Suprapubic skin (tissue), 4 donors: ENCODE results near the gene CADPS2. TPM values are rescaled to one million over a fixed set of nuclear protein-coding genes. Genes with fewer than 3 reads are reported as not detected.

Experiments
- DNase-seq, 2 donors: peaks; one replicate each; pipeline ENCODE4 v3.0.0-alpha.2; 2019; ENCODE audit warnings: low spot score in 2 of 2
- H3K27ac ChIP-seq: fragments of 200-600 bp; sonication (generic); one replicate; pipeline ENCODE4 v1.5.1; 2019
- H3K27me3 ChIP-seq: fragments of 200-600 bp; sonication (generic); one replicate; pipeline ENCODE4 v1.5.1; 2019
- H3K36me3 ChIP-seq: fragments of 200-600 bp; sonication (generic); one replicate; pipeline ENCODE4 v1.5.1; 2019
- H3K4me1 ChIP-seq: fragments of 200-600 bp; sonication (generic); one replicate; pipeline ENCODE4 v1.5.1; 2019
- H3K4me3 ChIP-seq: fragments of 200-600 bp; sonication (generic); one replicate; pipeline ENCODE4 v1.5.1; 2019; ENCODE audit warnings: mild to moderate bottlenecking
- H3K9me3 ChIP-seq: fragments of 200-600 bp; sonication (generic); one replicate; pipeline ENCODE4 v1.5.1; 2019
- CTCF ChIP-seq, 2 donors: fragments of 200-600 bp in 1 of 2; fragments of 450-650 bp in 1 of 2; sonication (generic) in 1 of 2; IDR thresholded peaks; one replicate each; pipeline ENCODE4 v1.5.1; 2016 to 2019; ENCODE audit warnings: antibody characterized with exemption in 2 of 2, mild to moderate bottlenecking in 1 of 2, moderate library complexity in 1 of 2
- EP300 ChIP-seq: sonication (generic); formaldehyde crosslinking; IDR thresholded peaks from one replicate; pipeline ENCODE4 v1.6.1; 2017; ENCODE audit warnings: antibody characterized with exemption
- POLR2A ChIP-seq, 2 donors: fragments of 450-650 bp; IDR thresholded peaks; one replicate each; pipeline ENCODE4 v1.6.1; 2017; ENCODE audit warnings: antibody characterized with exemption in 2 of 2, mild to moderate bottlenecking in 2 of 2, moderate library complexity in 2 of 2
- POLR2AphosphoS5 ChIP-seq, 3 donors: sonication (generic); formaldehyde crosslinking; IDR thresholded peaks; one replicate each; pipeline ENCODE4 v1.6.1; 2017; ENCODE audit warnings: antibody characterized with exemption in 3 of 3
- WGBS: methylation state at CpG from one replicate; pipeline ENCODE4 v1.1.5; 2018; 5-methylcytosine and 5-hydroxymethylcytosine counted together
- total RNA-seq, 4 donors: library from RNA; depleted of rRNA; stranded (reverse); fragments of >200 nt; gene quantifications; one replicate each; pipeline ENCODE4 v1.1.0, GENCODE V29; 2016

Gene CADPS2
- total RNA-seq, 4 donors from 2014 or later: 3.9 to 9.8 (median 8.1) TPM

GRCh38 chr7:122600042-122600441, 286.2 kb downstream of the CADPS2 start:
- TF ChIP-seq EP300 (no peak), CTCF (IDR thresholded peaks at IDR 0.05) (no peak), POLR2A (IDR thresholded peaks at IDR 0.05) (no peak), POLR2AphosphoS5 (IDR thresholded peaks at IDR 0.05) (no peak)
- WGBS: 88% methylated on average over 1 of the region's 1 CpG

GRCh38 chr7:122597277-122597676, 289.0 kb downstream of the CADPS2 start:
- WGBS: 73% methylated on average over 3 of the region's 3 CpGs
- TF ChIP-seq POLR2A (IDR thresholded peaks at IDR 0.05): no peak
- TF ChIP-seq EP300: no peak
- TF ChIP-seq CTCF (IDR thresholded peaks at IDR 0.05): no peak
- TF ChIP-seq POLR2AphosphoS5 (IDR thresholded peaks at IDR 0.05): no peak
- H3K4me1 ChIP-seq: no peaks in the 10 kb centered on the region

More at GRCh38 chr7:122600042-122600441, 286.2 kb downstream of the CADPS2 start:
- H3K36me3 ChIP-seq: no peaks in the 10 kb centered on the region
- DNase-seq: no peak
- no peak overlapping the region for H3K4me3 ChIP-seq
- peaks cover 4% of the 10 kb centered on the region for H3K4me1 ChIP-seq
- H3K27ac ChIP-seq: no peak overlapping the region
- no peaks in the 10 kb centered on the region for H3K27me3 ChIP-seq
- H3K9me3 ChIP-seq: no peaks in the 10 kb centered on the region

GRCh38 chr7:122595885-122596284, 290.4 kb downstream of the CADPS2 start:
- Histone ChIP-seq H3K9me3 (no peaks in the 10 kb centered on the region), H3K27me3 (no peaks in the 10 kb centered on the region), H3K36me3 (no peaks in the 10 kb centered on the region), H3K27ac (no peak overlapping the region), H3K4me1 (no peaks in the 10 kb centered on the region), H3K4me3 (no peak overlapping the region)
- TF ChIP-seq EP300 (no peak), CTCF (IDR thresholded peaks at IDR 0.05) (no peak), POLR2AphosphoS5 (IDR thresholded peaks at IDR 0.05) (no peak), POLR2A (IDR thresholded peaks at IDR 0.05) (no peak)
- 100% methylated on average over 1 of the region's 1 CpG for WGBS
- no peak for DNase-seq

More at GRCh38 chr7:122597277-122597676, 289.0 kb downstream of the CADPS2 start:
- Histone ChIP-seq H3K9me3 (no peaks in the 10 kb centered on the region), H3K36me3 (no peaks in the 10 kb centered on the region), H3K27me3 (no peaks in the 10 kb centered on the region), H3K27ac (no peak overlapping the region), H3K4me3 (no peak overlapping the region)
- no peak for DNase-seq

GRCh38 chr7:122588621-122589020, 297.6 kb downstream of the CADPS2 start:
- Histone ChIP-seq H3K36me3 (no peaks in the 10 kb centered on the region), H3K27me3 (no peaks in the 10 kb centered on the region), H3K9me3 (no peaks in the 10 kb centered on the region), H3K4me1 (no peaks in the 10 kb centered on the region), H3K27ac (no peak overlapping the region), H3K4me3 (no peak overlapping the region)
- no peak for TF ChIP-seq CTCF (IDR thresholded peaks at IDR 0.05)
- no peak for TF ChIP-seq POLR2A (IDR thresholded peaks at IDR 0.05)
- no peak for TF ChIP-seq EP300
- TF ChIP-seq POLR2AphosphoS5 (IDR thresholded peaks at IDR 0.05): no peak
- WGBS: 88% methylated on average over 1 of the region's 1 CpG
- DNase-seq: no peak

GRCh38 chr7:122584676-122585251, 301.5 kb downstream of the CADPS2 start:
- 76% methylated on average over 3 of the region's 3 CpGs for WGBS
- Histone ChIP-seq H3K27ac (no peak overlapping the region), H3K36me3 (no peaks in the 10 kb centered on the region), H3K4me1 (no peaks in the 10 kb centered on the region), H3K9me3 (no peaks in the 10 kb centered on the region), H3K4me3 (no peak overlapping the region), H3K27me3 (no peaks in the 10 kb centered on the region)
- DNase-seq: no peak
- TF ChIP-seq EP300: no peak
- no peak for TF ChIP-seq POLR2AphosphoS5 (IDR thresholded peaks at IDR 0.05)
- TF ChIP-seq CTCF (IDR thresholded peaks at IDR 0.05): no peak
- TF ChIP-seq POLR2A (IDR thresholded peaks at IDR 0.05): no peak
